ENCODE results near the gene RSKR.
"Not testable (repeated sequence)": the region's sequence is repeated elsewhere in the genome, so short reads cannot be mapped to it uniquely, and the experiment has no call there.

RSKR gene

GRCh38 chr17:28578246-28579195, 35.5 kb downstream of the RSKR start:
- H3K4me3 ChIP-seq (ENCODE audit: low read depth, low read length), result no peak overlapping the region
- H3K79me2 ChIP-seq, result no peaks in the 10 kb centered on the region
- H3K9ac ChIP-seq, result no peak overlapping the region
- no peaks in the 10 kb centered on the region for H3K36me3 ChIP-seq (ENCODE audit: control insufficient read depth, insufficient read depth, low read length)
- H3K27ac ChIP-seq, result no peak overlapping the region
- H3K4me1 ChIP-seq, result no peaks in the 10 kb centered on the region
- no peaks in the 10 kb centered on the region for H3K9me3 ChIP-seq (ENCODE audit: control insufficient read depth, low read length)
- no peak for TF ChIP-seq CTCF (IDR thresholded peaks at IDR 0.05)
- H2AFZ ChIP-seq, result no peak overlapping the region
- H3K4me2 ChIP-seq (ENCODE audit: low read length), result no peak overlapping the region
- no peaks in the 10 kb centered on the region for H3K27me3 ChIP-seq (ENCODE audit: control insufficient read depth, insufficient read depth, low read length)

GRCh38 chr17:28577466-28577824, 36.5 kb downstream of the RSKR start:
- Histone ChIP-seq H3K9ac (no peak overlapping the region), H3K36me3 (ENCODE audit: control insufficient read depth, insufficient read depth, low read length) (no peaks in the 10 kb centered on the region), H3K27me3 (ENCODE audit: control insufficient read depth, insufficient read depth, low read length) (no peaks in the 10 kb centered on the region), H3K4me3 (ENCODE audit: low read depth, low read length) (no peak overlapping the region), H3K9me3 (ENCODE audit: control insufficient read depth, low read length) (no peaks in the 10 kb centered on the region), H3K27ac (no peak overlapping the region), H3K4me1 (no peaks in the 10 kb centered on the region), H3K79me2 (no peaks in the 10 kb centered on the region), H3K4me2 (ENCODE audit: low read length) (no peak overlapping the region), H2AFZ (no peak overlapping the region)
- TF ChIP-seq CTCF (IDR thresholded peaks at IDR 0.05), result no peak

- Histone ChIP-seq H3K9me3 (ENCODE audit: control insufficient read depth, low read length) (no peaks in the 10 kb centered on the region), H3K27me3 (ENCODE audit: control insufficient read depth, insufficient read depth, low read length) (no peaks in the 10 kb centered on the region), H2AFZ (peak within 1 kb of the TSS; percentile 65), H3K79me2 (peaks cover under 1% of the 10 kb centered on the region), H3K27ac (no peak within 1 kb of the TSS), H3K4me1 (no peaks in the 10 kb centered on the region), H3K36me3 (ENCODE audit: control insufficient read depth, insufficient read depth, low read length) (no peaks in the 10 kb centered on the region), H3K4me3 (ENCODE audit: low read depth, low read length) (no peak within 1 kb of the TSS), H3K4me2 (ENCODE audit: low read length) (peak within 1 kb of the TSS; percentile 45), H3K9ac (no peak within 1 kb of the TSS)
- no peak for TF ChIP-seq CTCF (IDR thresholded peaks at IDR 0.05)
Measured at GRCh38 chr17:28576758-28577465, 37.1 kb downstream of the RSKR start, which contains the start of gene ALDOC. Gene ALDOC, minus strand, starts transcription at chr17:28576895. Its CDS starts 1,363 bp downstream, at chr17:28575532.

- not testable (repeated sequence) for H3K27me3 ChIP-seq (ENCODE audit: control insufficient read depth, insufficient read depth, low read length); H3K4me2 ChIP-seq (ENCODE audit: low read length); H3K4me3 ChIP-seq (ENCODE audit: low read depth, low read length); H3K9ac ChIP-seq; H3K27ac ChIP-seq; H3K9me3 ChIP-seq (ENCODE audit: control insufficient read depth, low read length); H3K4me1 ChIP-seq; H3K36me3 ChIP-seq (ENCODE audit: control insufficient read depth, insufficient read depth, low read length); H3K79me2 ChIP-seq
- H2AFZ ChIP-seq, result peak overlapping the region; percentile 24
Measured at GRCh38 chr17:28576016-28576415, 38.0 kb downstream of the RSKR start.

- H3K27me3 ChIP-seq (ENCODE audit: control insufficient read depth, insufficient read depth, low read length), result no peaks in the 10 kb centered on the region
- no peak overlapping the region for H2AFZ ChIP-seq
- no peak overlapping the region for H3K27ac ChIP-seq
- peaks cover under 1% of the 10 kb centered on the region for H3K4me1 ChIP-seq
- no peak overlapping the region for H3K4me3 ChIP-seq (ENCODE audit: low read depth, low read length)
- H3K9ac ChIP-seq, result no peak overlapping the region
- H3K9me3 ChIP-seq (ENCODE audit: control insufficient read depth, low read length), result no peaks in the 10 kb centered on the region
- no peaks in the 10 kb centered on the region for H3K36me3 ChIP-seq (ENCODE audit: control insufficient read depth, insufficient read depth, low read length)
- no peak overlapping the region for H3K4me2 ChIP-seq (ENCODE audit: low read length)
- TF ChIP-seq CTCF (IDR thresholded peaks at IDR 0.05), result no peak
- H3K79me2 ChIP-seq, result peaks cover 4% of the 10 kb centered on the region
Measured at GRCh38 chr17:28575126-28575795, 38.7 kb downstream of the RSKR start.

Data from parathyroid adenoma (tissue), 2 donors.